Cardiac septum (tissue), 1 donor: ENCODE data around the gene KIF3A. TPM values are rescaled to one million over a fixed set of nuclear protein-coding genes. Genes with fewer than 3 reads are reported as not detected.

Source experiments
- DNase-seq: peaks from one replicate; pipeline ENCODE4 v3.0.0-alpha.2; 2020; ENCODE audit warnings: low spot score
- intact Hi-C: fragments of 100-400 bp; cut with DNase I; formaldehyde crosslinking; loops from one replicate; pipeline ENCODE4 v1.14.0; 2022
- total RNA-seq: library from RNA; stranded (reverse); fragmentation: NEBNext Ultra II Directional; extraction: Animal tissue kit (Norgen Biotek cat#: 25700); gene quantifications from one replicate; pipeline ENCODE4 v1.2.1, GENCODE V29; 2021
- donor health status: DM: no; HTN: no; CAD: no.

The KIF3A gene
- total RNA-seq, 1 donor from 2014 or later = 10.9 TPM

DNA sequence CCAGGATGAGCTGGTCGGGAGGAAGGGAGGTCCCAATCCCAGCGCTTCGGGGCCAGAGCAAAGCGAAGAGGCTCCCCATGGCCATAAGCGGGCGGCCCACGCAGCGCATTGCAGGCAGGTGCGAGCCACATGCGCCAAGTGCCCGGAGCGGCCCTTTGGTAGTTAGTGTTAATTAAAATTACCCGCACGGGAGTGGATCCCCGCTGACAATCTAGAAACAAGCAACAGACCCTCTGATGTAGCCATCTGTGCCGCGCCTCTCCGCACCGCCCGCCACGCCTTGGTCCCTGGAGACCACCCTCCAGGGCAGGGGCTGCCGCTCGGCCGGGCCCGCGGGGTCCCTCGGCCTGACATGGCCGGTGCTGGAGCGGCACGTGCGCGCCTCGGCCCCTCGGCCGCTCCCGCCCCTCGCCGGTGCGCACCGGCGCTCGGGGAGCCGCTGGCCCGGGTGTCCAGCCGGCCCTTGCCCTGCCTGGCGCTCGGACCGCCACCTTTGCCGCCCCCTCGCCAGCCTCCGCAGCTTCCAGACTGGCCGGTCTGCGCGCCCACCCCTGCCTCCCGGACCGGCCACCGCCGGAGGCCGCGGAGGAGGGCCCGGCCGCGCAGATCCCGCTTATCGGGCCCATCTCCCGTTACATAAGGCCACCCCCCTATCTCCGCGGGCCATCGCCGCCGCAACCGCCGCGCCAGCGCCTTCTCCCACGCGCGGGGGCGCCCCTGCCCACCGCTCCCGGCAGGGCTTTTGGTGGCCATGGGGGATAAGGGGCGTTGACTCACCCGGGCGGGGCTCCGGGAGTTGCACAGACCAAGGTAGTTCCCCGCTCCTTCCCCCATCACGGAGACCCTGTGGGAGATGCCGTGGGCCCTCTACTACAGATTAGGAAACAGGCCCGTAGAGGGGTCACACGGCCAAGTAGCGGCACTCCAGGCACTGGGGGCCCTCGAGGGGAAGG is 81.2 kb downstream of the KIF3A start:
- intact Hi-C loops = no loop called here
- DNase-seq = no peak

DNA sequence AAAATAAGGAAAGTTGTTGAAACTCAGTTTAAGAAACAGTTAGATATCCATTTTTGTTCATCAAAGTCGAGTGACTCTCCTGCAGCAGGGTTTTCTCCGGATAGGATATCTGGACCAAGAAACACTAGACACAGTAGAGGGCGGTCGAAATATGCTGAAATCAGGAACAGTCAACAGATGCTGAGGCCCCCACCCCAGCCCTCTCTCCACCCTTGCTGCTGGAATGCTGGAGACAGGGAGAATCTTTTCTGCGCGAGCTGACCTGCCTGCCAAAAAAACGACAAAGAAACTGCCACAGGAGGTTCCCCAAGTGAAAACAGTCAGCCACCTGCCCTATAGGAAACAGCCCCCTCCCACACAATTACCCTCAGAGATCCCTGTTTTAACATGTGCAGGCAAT is 83.6 kb downstream of the KIF3A start:
- DNase-seq = no peak
- intact Hi-C loops = no loop called here

DNA sequence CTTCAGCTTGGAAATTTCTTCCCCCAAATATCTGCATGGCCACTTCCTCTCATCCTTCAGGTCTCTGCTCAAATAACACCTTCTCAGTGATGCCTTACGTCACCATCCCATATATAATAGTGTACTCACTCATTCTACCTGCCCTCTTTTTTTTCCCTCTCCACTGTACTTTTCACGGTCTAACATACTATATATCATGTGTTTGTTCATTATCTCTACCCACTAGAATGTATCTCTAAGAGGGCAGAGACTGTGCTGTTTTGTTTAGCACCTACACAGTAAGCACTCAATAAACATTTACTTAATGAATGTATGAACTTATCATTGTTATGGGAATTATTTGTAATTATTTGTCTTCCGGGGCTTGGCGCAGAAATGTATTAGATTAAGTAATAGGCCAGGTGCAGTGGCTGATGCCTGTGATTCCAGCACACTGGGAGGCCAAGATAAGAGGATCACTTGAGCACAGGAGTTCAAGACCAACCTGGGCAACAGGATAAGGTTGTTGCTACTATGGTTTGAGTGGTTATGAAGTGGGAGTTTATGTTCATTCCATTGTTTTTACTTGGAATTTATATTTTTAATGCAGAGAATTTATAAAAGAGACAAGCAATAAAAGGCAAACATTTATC is 85.4 kb downstream of the KIF3A start:
- DNase-seq = no peak
- intact Hi-C loops = no loop called here

DNA sequence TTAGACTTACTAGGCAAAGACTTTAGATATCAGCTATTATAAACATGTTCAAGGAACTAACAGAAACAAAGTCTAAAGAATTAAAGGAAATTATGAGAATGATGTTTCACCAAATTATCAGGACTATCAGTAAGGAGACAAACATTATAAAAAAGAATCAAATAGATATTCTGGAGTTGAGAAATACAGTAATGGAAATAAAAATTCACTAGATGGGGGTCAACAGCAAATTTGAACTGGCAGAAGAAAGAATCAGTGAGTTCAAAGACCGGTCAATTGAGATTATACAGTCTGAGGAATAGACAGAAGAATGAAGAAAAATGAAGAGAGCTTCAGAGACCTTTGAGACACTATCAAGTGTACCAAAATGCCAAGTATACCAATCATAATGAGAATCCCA is 89.0 kb downstream of the KIF3A start:
- intact Hi-C loops = no loop called here
- no peak for DNase-seq

DNA sequence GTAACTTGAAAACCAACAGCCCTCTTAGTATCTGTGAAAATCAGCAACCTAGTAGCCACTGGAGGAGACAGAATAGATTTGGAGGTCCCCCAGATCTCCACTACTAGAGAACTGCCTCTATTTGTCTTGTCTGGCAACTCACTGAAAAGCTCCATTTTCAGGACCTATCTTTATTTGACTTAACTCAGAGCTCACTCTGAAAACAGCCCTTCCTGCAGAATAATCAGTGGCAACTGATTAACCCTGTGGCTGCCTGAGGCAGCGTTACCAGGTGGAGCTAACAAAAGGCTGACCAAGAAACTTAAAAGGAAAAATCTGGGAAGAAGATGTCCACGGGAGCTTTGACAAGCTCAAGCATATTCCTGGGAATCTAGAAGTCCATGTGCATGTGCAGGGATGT is 89.9 kb downstream of the KIF3A start:
- no peak for DNase-seq
- intact Hi-C loops = no loop called here

DNA sequence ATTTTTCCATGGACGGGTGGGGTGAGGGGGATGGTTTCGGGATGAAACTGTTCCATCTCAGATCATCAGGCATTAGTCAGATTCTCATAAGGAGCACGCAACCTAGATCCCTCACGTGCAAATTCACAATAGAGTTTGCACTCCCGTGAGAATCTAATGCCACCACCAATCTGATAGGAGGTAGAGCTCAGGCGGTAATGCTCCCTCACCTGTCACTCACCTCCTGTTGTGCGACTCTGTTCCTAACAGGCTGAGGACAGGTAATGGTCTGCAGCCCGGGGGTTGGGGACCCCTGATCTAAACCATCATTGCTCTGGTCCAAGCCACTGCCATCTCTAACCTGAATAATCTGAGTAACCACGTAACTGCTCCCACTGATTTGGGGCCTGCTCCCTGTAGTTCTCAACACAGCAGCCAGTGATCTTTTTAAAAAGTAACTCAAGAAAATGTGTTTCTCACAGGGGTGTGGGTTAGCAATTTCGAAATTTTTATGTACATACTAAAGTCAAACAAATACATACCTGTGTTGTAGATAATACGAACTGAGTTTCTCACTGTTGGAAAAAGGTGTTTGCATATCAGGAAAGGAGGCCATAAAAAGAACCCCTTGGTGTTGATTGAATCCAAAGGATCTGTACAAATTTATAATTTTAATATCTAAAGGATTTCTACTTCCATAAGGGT is 90.6 kb downstream of the KIF3A start:
- intact Hi-C loops = no loop called here
- no peak for DNase-seq

DNA sequence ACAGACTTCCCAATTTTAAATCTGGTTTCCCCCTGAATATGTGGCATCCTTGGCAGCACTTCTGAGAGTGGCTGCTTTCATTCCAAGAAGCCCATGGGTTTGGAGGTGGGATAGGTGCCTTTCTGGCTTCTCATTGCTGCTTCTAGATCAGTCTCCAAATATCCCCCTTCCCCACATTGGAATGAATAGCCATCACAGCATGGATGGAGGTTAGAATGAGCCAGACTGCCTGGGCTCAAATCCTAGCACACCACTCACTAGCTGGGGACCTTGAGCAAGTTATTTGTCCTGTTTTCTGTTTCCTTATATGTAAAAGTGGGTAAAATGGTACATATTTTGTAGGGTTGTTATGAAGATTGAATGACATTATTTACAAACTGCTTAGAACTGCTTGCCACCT is 93.2 kb downstream of the KIF3A start:
- no peak for DNase-seq
- intact Hi-C loops = no loop called here

Other genes starting within 250 kb of the KIF3A start
- gene IRF1, start 246.8 kb downstream of the KIF3A start, total RNA-seq = 19.9 TPM
- gene IL5, start 194.0 kb downstream of the KIF3A start, total RNA-seq = not detected
- gene RAD50, start 180.6 kb downstream of the KIF3A start, total RNA-seq = 27.7 TPM
- not detected for gene IL13, start 79.4 kb downstream of the KIF3A start, total RNA-seq
- gene IL4, start 63.6 kb downstream of the KIF3A start, total RNA-seq = not detected
- gene CCNI2, start 9.9 kb upstream of the KIF3A start, total RNA-seq = not detected
- gene SEPTIN8, start 39.7 kb upstream of the KIF3A start, total RNA-seq = 45.2 TPM
- 0.08 TPM for gene SOWAHA, start 75.8 kb upstream of the KIF3A start, total RNA-seq
- 4.7 TPM for gene SHROOM1, start 93.1 kb upstream of the KIF3A start, total RNA-seq
- 0.43 TPM for gene GDF9, start 128.9 kb upstream of the KIF3A start, total RNA-seq
- 1,426 TPM for gene UQCRQ, start 129.1 kb upstream of the KIF3A start, total RNA-seq
- gene LEAP2, start 136.1 kb upstream of the KIF3A start, total RNA-seq = 2.2 TPM
- 59.1 TPM for gene AFF4, start 226.1 kb upstream of the KIF3A start, total RNA-seq